Measurements from ENCODE around the gene SH3GL1.

The SH3GL1 gene

DNA sequence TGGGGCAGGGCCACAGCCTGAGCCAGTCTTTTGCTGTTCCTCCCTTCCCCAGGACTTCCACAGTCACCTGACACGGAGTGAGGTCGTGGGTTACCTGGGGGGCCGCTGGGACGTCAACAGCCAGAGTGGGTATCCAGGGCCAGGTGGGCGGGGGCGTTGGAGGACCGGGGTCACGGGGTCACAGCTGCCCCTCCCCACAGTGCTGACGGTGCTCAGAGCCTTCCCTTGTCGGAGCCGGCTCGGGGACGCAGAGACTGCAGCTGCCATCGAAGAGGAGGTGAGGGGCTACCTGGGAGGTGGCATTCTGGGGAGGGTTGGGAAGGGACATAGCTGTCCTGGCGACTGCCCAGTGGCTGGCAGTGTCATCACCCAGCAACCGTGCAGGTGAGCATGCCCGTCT lies 45.5 kb downstream of the SH3GL1 start:
- ATAC-seq, result no peak
- TF ChIP-seq CSDC2 (CRISPR knock-in tag; IDR thresholded peaks at IDR 0.05), result no peak
- TF ChIP-seq SNAI2 (CRISPR knock-in tag; IDR thresholded peaks at IDR 0.05), result no peak
- TF ChIP-seq PPARA (CRISPR knock-in tag; IDR thresholded peaks at IDR 0.05; ENCODE audit: borderline replicate concordance), result no peak
- TF ChIP-seq, protein P1, sequence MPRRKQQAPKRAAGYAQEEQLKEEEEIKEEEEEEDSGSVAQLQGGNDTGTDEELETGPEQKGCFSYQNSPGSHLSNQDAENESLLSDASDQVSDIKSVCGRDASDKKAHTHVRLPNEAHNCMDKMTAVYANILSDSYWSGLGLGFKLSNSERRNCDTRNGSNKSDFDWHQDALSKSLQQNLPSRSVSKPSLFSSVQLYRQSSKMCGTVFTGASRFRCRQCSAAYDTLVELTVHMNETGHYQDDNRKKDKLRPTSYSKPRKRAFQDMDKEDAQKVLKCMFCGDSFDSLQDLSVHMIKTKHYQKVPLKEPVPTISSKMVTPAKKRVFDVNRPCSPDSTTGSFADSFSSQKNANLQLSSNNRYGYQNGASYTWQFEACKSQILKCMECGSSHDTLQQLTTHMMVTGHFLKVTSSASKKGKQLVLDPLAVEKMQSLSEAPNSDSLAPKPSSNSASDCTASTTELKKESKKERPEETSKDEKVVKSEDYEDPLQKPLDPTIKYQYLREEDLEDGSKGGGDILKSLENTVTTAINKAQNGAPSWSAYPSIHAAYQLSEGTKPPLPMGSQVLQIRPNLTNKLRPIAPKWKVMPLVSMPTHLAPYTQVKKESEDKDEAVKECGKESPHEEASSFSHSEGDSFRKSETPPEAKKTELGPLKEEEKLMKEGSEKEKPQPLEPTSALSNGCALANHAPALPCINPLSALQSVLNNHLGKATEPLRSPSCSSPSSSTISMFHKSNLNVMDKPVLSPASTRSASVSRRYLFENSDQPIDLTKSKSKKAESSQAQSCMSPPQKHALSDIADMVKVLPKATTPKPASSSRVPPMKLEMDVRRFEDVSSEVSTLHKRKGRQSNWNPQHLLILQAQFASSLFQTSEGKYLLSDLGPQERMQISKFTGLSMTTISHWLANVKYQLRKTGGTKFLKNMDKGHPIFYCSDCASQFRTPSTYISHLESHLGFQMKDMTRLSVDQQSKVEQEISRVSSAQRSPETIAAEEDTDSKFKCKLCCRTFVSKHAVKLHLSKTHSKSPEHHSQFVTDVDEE (CRISPR knock-in tag; IDR thresholded peaks at IDR 0.05), result no peak
- TF ChIP-seq ZNF8 (CRISPR knock-in tag; IDR thresholded peaks at IDR 0.05), result no peak
- TF ChIP-seq BACH2 (CRISPR knock-in tag; IDR thresholded peaks at IDR 0.05; ENCODE audit: borderline replicate concordance), result no peak
- TF ChIP-seq, protein P2, sequence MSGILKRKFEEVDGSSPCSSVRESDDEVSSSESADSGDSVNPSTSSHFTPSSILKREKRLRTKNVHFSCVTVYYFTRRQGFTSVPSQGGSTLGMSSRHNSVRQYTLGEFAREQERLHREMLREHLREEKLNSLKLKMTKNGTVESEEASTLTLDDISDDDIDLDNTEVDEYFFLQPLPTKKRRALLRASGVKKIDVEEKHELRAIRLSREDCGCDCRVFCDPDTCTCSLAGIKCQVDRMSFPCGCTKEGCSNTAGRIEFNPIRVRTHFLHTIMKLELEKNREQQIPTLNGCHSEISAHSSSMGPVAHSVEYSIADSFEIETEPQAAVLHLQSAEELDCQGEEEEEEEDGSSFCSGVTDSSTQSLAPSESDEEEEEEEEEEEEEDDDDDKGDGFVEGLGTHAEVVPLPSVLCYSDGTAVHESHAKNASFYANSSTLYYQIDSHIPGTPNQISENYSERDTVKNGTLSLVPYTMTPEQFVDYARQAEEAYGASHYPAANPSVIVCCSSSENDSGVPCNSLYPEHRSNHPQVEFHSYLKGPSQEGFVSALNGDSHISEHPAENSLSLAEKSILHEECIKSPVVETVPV (CRISPR knock-in tag; IDR thresholded peaks at IDR 0.05), result no peak
- TF ChIP-seq, protein P3, sequence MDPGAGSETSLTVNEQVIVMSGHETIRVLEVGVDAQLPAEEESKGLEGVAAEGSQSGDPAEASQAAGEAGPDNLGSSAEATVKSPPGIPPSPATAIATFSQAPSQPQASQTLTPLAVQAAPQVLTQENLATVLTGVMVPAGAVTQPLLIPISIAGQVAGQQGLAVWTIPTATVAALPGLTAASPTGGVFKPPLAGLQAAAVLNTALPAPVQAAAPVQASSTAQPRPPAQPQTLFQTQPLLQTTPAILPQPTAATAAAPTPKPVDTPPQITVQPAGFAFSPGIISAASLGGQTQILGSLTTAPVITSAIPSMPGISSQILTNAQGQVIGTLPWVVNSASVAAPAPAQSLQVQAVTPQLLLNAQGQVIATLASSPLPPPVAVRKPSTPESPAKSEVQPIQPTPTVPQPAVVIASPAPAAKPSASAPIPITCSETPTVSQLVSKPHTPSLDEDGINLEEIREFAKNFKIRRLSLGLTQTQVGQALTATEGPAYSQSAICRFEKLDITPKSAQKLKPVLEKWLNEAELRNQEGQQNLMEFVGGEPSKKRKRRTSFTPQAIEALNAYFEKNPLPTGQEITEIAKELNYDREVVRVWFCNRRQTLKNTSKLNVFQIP (CRISPR knock-in tag; IDR thresholded peaks at IDR 0.05; ENCODE audit: borderline replicate concordance, low read depth), result no peak
- TF ChIP-seq, protein P4, sequence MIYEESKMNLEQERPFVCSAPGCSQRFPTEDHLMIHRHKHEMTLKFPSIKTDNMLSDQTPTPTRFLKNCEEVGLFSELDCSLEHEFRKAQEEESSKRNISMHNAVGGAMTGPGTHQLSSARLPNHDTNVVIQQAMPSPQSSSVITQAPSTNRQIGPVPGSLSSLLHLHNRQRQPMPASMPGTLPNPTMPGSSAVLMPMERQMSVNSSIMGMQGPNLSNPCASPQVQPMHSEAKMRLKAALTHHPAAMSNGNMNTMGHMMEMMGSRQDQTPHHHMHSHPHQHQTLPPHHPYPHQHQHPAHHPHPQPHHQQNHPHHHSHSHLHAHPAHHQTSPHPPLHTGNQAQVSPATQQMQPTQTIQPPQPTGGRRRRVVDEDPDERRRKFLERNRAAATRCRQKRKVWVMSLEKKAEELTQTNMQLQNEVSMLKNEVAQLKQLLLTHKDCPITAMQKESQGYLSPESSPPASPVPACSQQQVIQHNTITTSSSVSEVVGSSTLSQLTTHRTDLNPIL (CRISPR knock-in tag; IDR thresholded peaks at IDR 0.05; ENCODE audit: low read depth), result no peak
- TF ChIP-seq RARB (CRISPR knock-in tag; IDR thresholded peaks at IDR 0.05), result no peak
- TF ChIP-seq ZC3H10 (CRISPR knock-in tag; IDR thresholded peaks at IDR 0.05), result no peak
- TF ChIP-seq TCF4 (CRISPR knock-in tag; IDR thresholded peaks at IDR 0.05; ENCODE audit: borderline replicate concordance), result no peak
- TF ChIP-seq ZNF565 (CRISPR knock-in tag; conservative IDR thresholded peaks at IDR 0.05; ENCODE audit: low read depth), result no peak
- no peak for TF ChIP-seq TOX (CRISPR knock-in tag; IDR thresholded peaks at IDR 0.05; ENCODE audit: borderline replicate concordance)
- no peak for TF ChIP-seq ZNF70 (CRISPR knock-in tag; IDR thresholded peaks at IDR 0.05)
- TF ChIP-seq ESRRG (CRISPR knock-in tag; IDR thresholded peaks at IDR 0.05), result no peak
- TF ChIP-seq, protein P5, sequence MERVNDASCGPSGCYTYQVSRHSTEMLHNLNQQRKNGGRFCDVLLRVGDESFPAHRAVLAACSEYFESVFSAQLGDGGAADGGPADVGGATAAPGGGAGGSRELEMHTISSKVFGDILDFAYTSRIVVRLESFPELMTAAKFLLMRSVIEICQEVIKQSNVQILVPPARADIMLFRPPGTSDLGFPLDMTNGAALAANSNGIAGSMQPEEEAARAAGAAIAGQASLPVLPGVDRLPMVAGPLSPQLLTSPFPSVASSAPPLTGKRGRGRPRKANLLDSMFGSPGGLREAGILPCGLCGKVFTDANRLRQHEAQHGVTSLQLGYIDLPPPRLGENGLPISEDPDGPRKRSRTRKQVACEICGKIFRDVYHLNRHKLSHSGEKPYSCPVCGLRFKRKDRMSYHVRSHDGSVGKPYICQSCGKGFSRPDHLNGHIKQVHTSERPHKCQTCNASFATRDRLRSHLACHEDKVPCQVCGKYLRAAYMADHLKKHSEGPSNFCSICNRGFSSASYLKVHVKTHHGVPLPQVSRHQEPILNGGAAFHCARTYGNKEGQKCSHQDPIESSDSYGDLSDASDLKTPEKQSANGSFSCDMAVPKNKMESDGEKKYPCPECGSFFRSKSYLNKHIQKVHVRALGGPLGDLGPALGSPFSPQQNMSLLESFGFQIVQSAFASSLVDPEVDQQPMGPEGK (CRISPR knock-in tag; IDR thresholded peaks at IDR 0.05; ENCODE audit: borderline replicate concordance), result no peak
- no peak for TF ChIP-seq ARNTL (CRISPR knock-in tag; IDR thresholded peaks at IDR 0.05; ENCODE audit: borderline replicate concordance, low read depth)
- no peak for TF ChIP-seq ZFP3 (CRISPR knock-in tag; IDR thresholded peaks at IDR 0.05)
- TF ChIP-seq OSR1 (CRISPR knock-in tag; IDR thresholded peaks at IDR 0.05), result no peak

DNA sequence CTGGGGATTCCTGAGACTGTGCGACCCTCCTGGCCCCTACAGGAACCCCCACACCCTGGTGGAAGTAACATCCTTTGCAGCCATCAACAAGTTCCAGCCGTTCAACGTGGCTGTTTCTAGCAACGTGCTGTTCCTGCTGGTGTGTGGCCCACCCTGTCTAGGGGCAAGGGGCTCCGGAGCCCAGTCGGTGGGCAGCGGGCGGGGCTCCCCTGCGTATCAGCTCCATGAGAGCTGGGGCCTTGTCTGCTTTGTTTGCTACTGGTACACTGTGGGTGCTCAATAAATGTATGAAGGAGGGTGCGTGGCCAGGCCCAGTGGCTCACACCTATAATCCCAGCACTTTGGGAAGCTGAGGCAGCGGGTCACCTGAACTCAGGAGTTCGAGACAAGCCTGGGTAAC lies 46.1 kb downstream of the SH3GL1 start:
- no peak for ATAC-seq
- TF ChIP-seq ZFP30 (CRISPR knock-in tag; IDR thresholded peaks at IDR 0.05) (no peak), ESRRG (CRISPR knock-in tag; IDR thresholded peaks at IDR 0.05) (no peak), ZNF565 (CRISPR knock-in tag; conservative IDR thresholded peaks at IDR 0.05; ENCODE audit: low read depth) (no peak), ARNTL (CRISPR knock-in tag; IDR thresholded peaks at IDR 0.05; ENCODE audit: borderline replicate concordance, low read depth) (no peak), TOX (CRISPR knock-in tag; IDR thresholded peaks at IDR 0.05; ENCODE audit: borderline replicate concordance) (no peak), GLIS3 (CRISPR knock-in tag; IDR thresholded peaks at IDR 0.05) (no peak), ZNF70 (CRISPR knock-in tag; IDR thresholded peaks at IDR 0.05) (no peak), ISL1 (CRISPR knock-in tag; IDR thresholded peaks at IDR 0.05) (no peak), ZNF8 (CRISPR knock-in tag; IDR thresholded peaks at IDR 0.05) (no peak), CSDC2 (CRISPR knock-in tag; IDR thresholded peaks at IDR 0.05) (no peak), PPARA (CRISPR knock-in tag; IDR thresholded peaks at IDR 0.05; ENCODE audit: borderline replicate concordance) (no peak), ZC3H10 (CRISPR knock-in tag; IDR thresholded peaks at IDR 0.05) (no peak), SNAI2 (CRISPR knock-in tag; IDR thresholded peaks at IDR 0.05) (no peak), TCF4 (CRISPR knock-in tag; IDR thresholded peaks at IDR 0.05; ENCODE audit: borderline replicate concordance) (no peak)
- TF ChIP-seq, protein P3 (CRISPR knock-in tag; IDR thresholded peaks at IDR 0.05; ENCODE audit: borderline replicate concordance, low read depth), result no peak
- TF ChIP-seq, protein P2 (CRISPR knock-in tag; IDR thresholded peaks at IDR 0.05), result no peak
- TF ChIP-seq, protein P4 (CRISPR knock-in tag; IDR thresholded peaks at IDR 0.05; ENCODE audit: low read depth), result no peak

Measured in SK-N-SH treated with all-trans-retinoic acid at 6 μM for 48 hours (cell line).